Measurements from ENCODE around the gene DEFB124.

Gene DEFB124

GRCh38 chr20:31489152-31489551 is 14.2 kb upstream of the DEFB124 start:
- no peak for TF ChIP-seq CTCF (IDR thresholded peaks at IDR 0.05; ENCODE audit: borderline replicate concordance, control extremely low read depth, extremely low read depth, insufficient read depth, missing control alignments)
- no peak for DNase-seq (ENCODE audit: low spot score)
- in situ Hi-C loops (cut with MboI; ENCODE audit: low sequenced_read_pairs, unreplicated experiment), result no loop called here

- in situ Hi-C loops (cut with MboI; ENCODE audit: low sequenced_read_pairs, unreplicated experiment), result no loop called here
- DNase-seq (ENCODE audit: low spot score), result no peak
- TF ChIP-seq CTCF (IDR thresholded peaks at IDR 0.05; ENCODE audit: borderline replicate concordance, control extremely low read depth, extremely low read depth, insufficient read depth, missing control alignments), result no peak
These were observed 13.2 kb upstream of the DEFB124 start for GRCh38 chr20:31488115-31488514.

GRCh38 chr20:31485450-31486339 is 10.8 kb upstream of the DEFB124 start:
- in situ Hi-C loops (cut with MboI; ENCODE audit: low sequenced_read_pairs, unreplicated experiment), result no loop called here
- DNase-seq (ENCODE audit: low spot score), result no peak

GRCh38 chr20:31484001-31484400 is 9.1 kb upstream of the DEFB124 start:
- TF ChIP-seq CTCF (IDR thresholded peaks at IDR 0.05; ENCODE audit: borderline replicate concordance, control extremely low read depth, extremely low read depth, insufficient read depth, missing control alignments), result no peak
- no peak for DNase-seq (ENCODE audit: low spot score)
- in situ Hi-C loops (cut with MboI; ENCODE audit: low sequenced_read_pairs, unreplicated experiment), result no loop called here

More at GRCh38 chr20:31485450-31486339, 10.8 kb upstream of the DEFB124 start:
- no peak for TF ChIP-seq CTCF (IDR thresholded peaks at IDR 0.05; ENCODE audit: borderline replicate concordance, control extremely low read depth, extremely low read depth, insufficient read depth, missing control alignments)

- in situ Hi-C loops (cut with MboI; ENCODE audit: low sequenced_read_pairs, unreplicated experiment), result no loop called here
- TF ChIP-seq CTCF (IDR thresholded peaks at IDR 0.05; ENCODE audit: borderline replicate concordance, control extremely low read depth, extremely low read depth, insufficient read depth, missing control alignments), result no peak
- DNase-seq (ENCODE audit: low spot score), result no peak
These were observed 1.8 kb upstream of the DEFB124 start for GRCh38 chr20:31476643-31477215.

- no peak for DNase-seq (ENCODE audit: low spot score)
- no peak for TF ChIP-seq CTCF (IDR thresholded peaks at IDR 0.05; ENCODE audit: borderline replicate concordance, control extremely low read depth, extremely low read depth, insufficient read depth, missing control alignments)
- in situ Hi-C loops (cut with MboI; ENCODE audit: low sequenced_read_pairs, unreplicated experiment), result no loop called here
These were observed 1.3 kb upstream of the DEFB124 start for GRCh38 chr20:31476294-31476585.

Measured in GM13976 (cell line).